ENCODE results near the gene NSUN3.
A peak's percentile ranks its signal among the peaks of the same experiment; 100 is the strongest.
"Not testable (repeated sequence)": the region's sequence is repeated elsewhere in the genome, so short reads cannot be mapped to it uniquely, and the experiment has no call there.

NSUN3 gene

GRCh38 chr3:94044100-94044936, 18.5 kb upstream of the NSUN3 start:
- H2AFZ ChIP-seq (ENCODE audit: low read length, unreplicated experiment); H3K4me3 ChIP-seq (ENCODE audit: low read depth, low read length); H3K27ac ChIP-seq (ENCODE audit: low read depth, low read length); H3K36me3 ChIP-seq (ENCODE audit: insufficient read depth, low read length); H3K79me2 ChIP-seq (ENCODE audit: control insufficient read depth, insufficient read depth, low read length, unreplicated experiment); H3K4me1 ChIP-seq (ENCODE audit: control insufficient read depth, insufficient read depth, low read length, unreplicated experiment); H3K27me3 ChIP-seq (ENCODE audit: insufficient read depth, low read length): not testable (repeated sequence)

- H3K79me2 ChIP-seq (ENCODE audit: control insufficient read depth, insufficient read depth, low read length, unreplicated experiment) = no peaks in the 10 kb centered on the region
- no peak overlapping the region for H2AFZ ChIP-seq (ENCODE audit: low read length, unreplicated experiment)
- H3K4me3 ChIP-seq (ENCODE audit: low read depth, low read length) = no peak overlapping the region
- H3K4me1 ChIP-seq (ENCODE audit: control insufficient read depth, insufficient read depth, low read length, unreplicated experiment) = no peaks in the 10 kb centered on the region
- no peak overlapping the region for H3K27ac ChIP-seq (ENCODE audit: low read depth, low read length)
- H3K27me3 ChIP-seq (ENCODE audit: insufficient read depth, low read length) = no peaks in the 10 kb centered on the region
- H3K36me3 ChIP-seq (ENCODE audit: insufficient read depth, low read length) = no peaks in the 10 kb centered on the region; the same call in 1 of the 2 replicates
These were observed 16.3 kb upstream of the NSUN3 start for GRCh38 chr3:94046533-94046932.

DNA sequence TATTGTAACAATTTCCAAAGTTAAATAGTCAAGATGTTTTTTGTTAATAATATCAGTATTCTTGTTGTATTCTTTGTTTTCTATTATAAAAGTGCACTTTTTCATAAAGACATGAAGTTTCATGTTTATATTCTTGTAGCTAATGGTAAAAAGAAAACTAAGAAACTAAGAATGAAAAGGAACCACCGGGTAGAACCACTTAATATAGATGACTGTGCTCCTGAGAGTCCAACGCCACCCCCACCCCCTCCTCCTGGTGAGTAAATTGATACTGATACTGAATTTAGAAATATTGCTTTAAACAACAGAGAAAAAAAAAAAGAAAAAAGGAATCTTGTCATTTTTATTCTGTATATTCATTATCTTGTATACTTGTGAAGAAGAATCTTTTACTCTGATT, 13.6 kb upstream of the NSUN3 start:
- H3K79me2 ChIP-seq (ENCODE audit: control insufficient read depth, insufficient read depth, low read length, unreplicated experiment) = no peaks in the 10 kb centered on the region
- H3K4me3 ChIP-seq (ENCODE audit: low read depth, low read length) = no peak overlapping the region
- H2AFZ ChIP-seq (ENCODE audit: low read length, unreplicated experiment) = no peak overlapping the region
- peaks cover 3% of the 10 kb centered on the region; the same call in 1 of the 2 replicates for H3K36me3 ChIP-seq (ENCODE audit: insufficient read depth, low read length)
- H3K27ac ChIP-seq (ENCODE audit: low read depth, low read length) = no peak overlapping the region
- H3K4me1 ChIP-seq (ENCODE audit: control insufficient read depth, insufficient read depth, low read length, unreplicated experiment) = no peaks in the 10 kb centered on the region
- H3K27me3 ChIP-seq (ENCODE audit: insufficient read depth, low read length) = no peaks in the 10 kb centered on the region

GRCh38 chr3:94050546-94050945, 12.3 kb upstream of the NSUN3 start:
- no peak overlapping the region for H3K4me3 ChIP-seq (ENCODE audit: low read depth, low read length)
- no peaks in the 10 kb centered on the region for H3K4me1 ChIP-seq (ENCODE audit: control insufficient read depth, insufficient read depth, low read length, unreplicated experiment)
- H3K27ac ChIP-seq (ENCODE audit: low read depth, low read length) = no peak overlapping the region
- H3K79me2 ChIP-seq (ENCODE audit: control insufficient read depth, insufficient read depth, low read length, unreplicated experiment) = no peaks in the 10 kb centered on the region
- H3K36me3 ChIP-seq (ENCODE audit: insufficient read depth, low read length) = peaks cover 3% of the 10 kb centered on the region; the same call in 1 of the 2 replicates
- H3K27me3 ChIP-seq (ENCODE audit: insufficient read depth, low read length) = no peaks in the 10 kb centered on the region
- H2AFZ ChIP-seq (ENCODE audit: low read length, unreplicated experiment) = no peak overlapping the region

DNA sequence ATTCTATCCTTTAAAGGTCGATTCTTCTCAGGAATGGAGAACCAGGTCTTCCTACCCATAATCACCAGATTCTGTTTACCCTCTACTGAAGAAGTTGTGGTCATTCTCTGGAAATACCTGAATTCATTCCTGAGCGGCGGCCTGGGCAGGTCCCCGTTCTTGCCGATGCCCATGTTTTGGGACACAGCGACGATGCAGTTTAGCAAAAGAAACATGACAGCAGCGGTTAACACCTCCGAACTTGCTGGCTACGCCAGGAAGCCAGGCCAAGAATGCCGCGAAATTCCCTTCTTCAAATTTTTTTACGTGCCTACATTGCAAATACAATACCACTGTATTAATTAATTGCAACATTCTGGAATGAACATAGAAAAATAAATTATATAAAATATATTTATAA, 1.6 kb upstream of the NSUN3 start:
- Histone ChIP-seq H2AFZ (ENCODE audit: low read length, unreplicated experiment) (no peak overlapping the region), H3K79me2 (ENCODE audit: control insufficient read depth, insufficient read depth, low read length, unreplicated experiment) (peaks cover 14% of the 10 kb centered on the region), H3K4me3 (ENCODE audit: low read depth, low read length) (no peak overlapping the region), H3K27ac (ENCODE audit: low read depth, low read length) (no peak overlapping the region), H3K4me1 (ENCODE audit: control insufficient read depth, insufficient read depth, low read length, unreplicated experiment) (peaks cover 23% of the 10 kb centered on the region), H3K27me3 (ENCODE audit: insufficient read depth, low read length) (no peaks in the 10 kb centered on the region), H3K36me3 (ENCODE audit: insufficient read depth, low read length) (no peaks in the 10 kb centered on the region)

DNA sequence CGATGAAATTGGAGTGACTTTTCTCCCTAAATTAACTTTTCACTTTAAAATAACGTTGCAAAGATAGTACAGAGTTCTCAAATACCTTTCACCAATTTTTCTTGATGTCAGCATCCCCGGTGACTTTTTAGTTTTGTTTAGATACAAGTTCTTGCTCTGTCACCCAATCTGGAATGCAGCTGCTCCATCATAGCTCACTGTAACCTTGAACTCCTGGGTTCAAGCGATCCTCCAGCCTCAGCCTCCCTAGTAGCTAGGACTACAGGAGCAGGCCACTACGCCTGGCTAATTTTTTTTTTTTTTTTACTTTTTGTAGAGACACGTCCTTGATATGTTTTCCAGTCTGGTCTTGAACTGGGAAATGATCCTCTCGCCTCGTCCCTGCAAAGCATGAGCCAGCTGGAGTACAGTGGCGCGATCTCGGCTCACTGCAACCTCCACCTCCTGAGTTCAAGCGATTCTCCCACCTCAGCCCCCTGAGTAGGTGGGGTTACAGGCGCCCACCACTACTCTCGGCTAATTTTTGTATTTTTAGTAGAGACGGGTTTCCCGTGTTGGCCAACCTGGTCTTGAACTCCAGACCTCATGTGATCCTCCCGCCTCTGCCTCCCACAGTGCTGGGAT, 747 bp downstream of the NSUN3 start:
- Histone ChIP-seq H2AFZ (ENCODE audit: low read length, unreplicated experiment) (peak overlapping the region; percentile 87), H3K79me2 (ENCODE audit: control insufficient read depth, insufficient read depth, low read length, unreplicated experiment) (peaks cover 14% of the 10 kb centered on the region)

DNA sequence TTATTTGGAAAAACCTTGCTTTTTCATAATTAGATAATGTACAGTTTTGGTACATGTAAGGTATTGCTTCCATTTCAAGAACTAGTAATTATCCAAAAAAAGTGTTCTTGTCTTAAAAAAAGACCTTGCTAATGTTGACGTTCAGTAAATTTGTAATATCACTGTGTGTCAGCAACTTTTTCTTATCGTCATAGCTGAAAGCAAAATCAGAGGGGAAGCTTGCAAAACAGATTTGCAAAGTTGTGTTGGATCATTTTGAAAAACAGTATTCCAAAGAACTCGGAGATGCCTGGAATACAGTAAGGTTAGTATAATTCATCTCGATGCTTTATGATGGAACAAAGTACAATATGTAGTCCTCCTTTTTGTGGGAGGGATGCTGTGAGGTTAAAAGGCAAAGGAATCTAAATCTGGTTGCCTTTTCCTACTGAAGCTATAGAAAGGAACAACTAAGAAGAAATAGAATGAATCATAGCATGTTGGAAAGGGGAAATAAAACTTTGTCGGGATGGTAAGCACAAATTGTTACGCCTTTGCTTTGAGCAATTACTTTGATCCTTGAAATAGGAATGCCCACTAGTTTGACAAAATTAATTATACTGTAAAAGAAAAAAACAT, 1.5 kb downstream of the NSUN3 start:
- H3K4me1 ChIP-seq (ENCODE audit: control insufficient read depth, insufficient read depth, low read length, unreplicated experiment) = peaks cover 27% of the 10 kb centered on the region
- peaks cover 17% of the 10 kb centered on the region for H3K36me3 ChIP-seq (ENCODE audit: insufficient read depth, low read length)
- no peak overlapping the region for H2AFZ ChIP-seq (ENCODE audit: low read length, unreplicated experiment)
- H3K4me3 ChIP-seq (ENCODE audit: low read depth, low read length) = peak overlapping the region; percentile 96
- no peaks in the 10 kb centered on the region for H3K27me3 ChIP-seq (ENCODE audit: insufficient read depth, low read length)
- H3K79me2 ChIP-seq (ENCODE audit: control insufficient read depth, insufficient read depth, low read length, unreplicated experiment) = peaks cover 14% of the 10 kb centered on the region
- peak overlapping the region; percentile 89; the same call in 1 of the 2 replicates for H3K27ac ChIP-seq (ENCODE audit: low read depth, low read length)

More for the DNA sequence above, 747 bp downstream of the NSUN3 start:
- Histone ChIP-seq H3K36me3 (ENCODE audit: insufficient read depth, low read length) (peaks cover 17% of the 10 kb centered on the region), H3K27ac (ENCODE audit: low read depth, low read length) (peak overlapping the region; percentile 89), H3K4me3 (ENCODE audit: low read depth, low read length) (peak overlapping the region; percentile 96), H3K27me3 (ENCODE audit: insufficient read depth, low read length) (no peaks in the 10 kb centered on the region), H3K4me1 (ENCODE audit: control insufficient read depth, insufficient read depth, low read length, unreplicated experiment) (peaks cover 23% of the 10 kb centered on the region)

- no peak overlapping the region for H3K27ac ChIP-seq (ENCODE audit: low read depth, low read length)
- H3K4me1 ChIP-seq (ENCODE audit: control insufficient read depth, insufficient read depth, low read length, unreplicated experiment) = peaks cover 27% of the 10 kb centered on the region
- peaks cover 14% of the 10 kb centered on the region for H3K79me2 ChIP-seq (ENCODE audit: control insufficient read depth, insufficient read depth, low read length, unreplicated experiment)
- peaks cover 17% of the 10 kb centered on the region for H3K36me3 ChIP-seq (ENCODE audit: insufficient read depth, low read length)
- H3K27me3 ChIP-seq (ENCODE audit: insufficient read depth, low read length) = no peaks in the 10 kb centered on the region
- no peak overlapping the region for H2AFZ ChIP-seq (ENCODE audit: low read length, unreplicated experiment)
- peak overlapping the region; percentile 96 for H3K4me3 ChIP-seq (ENCODE audit: low read depth, low read length)
These were observed 2.3 kb downstream of the NSUN3 start for GRCh38 chr3:94065122-94065521.

DNA sequence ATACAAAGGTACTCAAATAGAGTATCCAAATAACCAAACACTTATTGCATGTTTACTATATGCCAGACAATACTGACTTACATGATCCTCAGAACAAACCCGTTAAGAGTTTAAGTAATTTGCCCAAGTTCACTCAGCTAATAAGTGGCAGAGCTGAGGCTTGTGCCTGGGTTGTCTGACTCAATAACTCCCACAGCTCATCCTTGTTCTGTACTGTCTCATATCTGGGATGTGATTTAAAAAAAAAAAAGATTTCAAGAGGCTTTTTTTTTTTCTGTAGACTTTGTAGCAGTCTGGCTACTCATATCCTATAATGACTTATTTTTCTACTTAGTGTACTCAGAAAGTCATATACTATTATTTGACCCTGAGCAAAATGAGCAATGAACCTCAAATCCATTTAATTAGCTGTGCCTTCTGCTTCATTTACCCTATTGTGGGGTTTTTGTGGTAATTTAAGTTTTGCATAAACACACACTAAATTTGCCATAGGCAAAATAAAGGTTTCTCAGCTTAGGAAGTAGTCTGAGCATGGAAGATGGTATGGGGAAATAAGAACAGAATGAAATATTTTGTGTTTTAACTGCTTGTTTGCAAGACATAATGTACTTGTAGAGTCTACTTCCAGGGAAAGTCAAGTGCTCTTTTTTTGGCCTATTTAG, 3.1 kb downstream of the NSUN3 start:
- peaks cover 27% of the 10 kb centered on the region for H3K4me1 ChIP-seq (ENCODE audit: control insufficient read depth, insufficient read depth, low read length, unreplicated experiment)
- peaks cover 14% of the 10 kb centered on the region for H3K79me2 ChIP-seq (ENCODE audit: control insufficient read depth, insufficient read depth, low read length, unreplicated experiment)

More for the DNA sequence above, 3.1 kb downstream of the NSUN3 start:
- Histone ChIP-seq H2AFZ (ENCODE audit: low read length, unreplicated experiment) (no peak overlapping the region), H3K27ac (ENCODE audit: low read depth, low read length) (no peak overlapping the region), H3K36me3 (ENCODE audit: insufficient read depth, low read length) (peaks cover 17% of the 10 kb centered on the region), H3K4me3 (ENCODE audit: low read depth, low read length) (peak overlapping the region; percentile 96; the same call in 1 of the 2 replicates), H3K27me3 (ENCODE audit: insufficient read depth, low read length) (no peaks in the 10 kb centered on the region)
